ENCODE measurements around the gene WASF2. TPM values are rescaled to one million over a fixed set of nuclear protein-coding genes. Genes with fewer than 3 reads are reported as not detected.
A peak's percentile ranks its signal among the peaks of the same experiment; 100 is the strongest.

WASF2 gene
- total RNA-seq, 1 donor from 2014 or later: 25.6 TPM

- peak overlapping the region; percentile 45 to 59 (median 49) for H3K4me3 ChIP-seq (ENCODE audit: low read length in 3 of 3)
- peaks cover 0 to 5% (median 3%) of the 10 kb centered on the region in 3 donors for H3K27me3 ChIP-seq (ENCODE audit: control insufficient read depth in 3 of 3, insufficient read depth in 3 of 3, low read length in 3 of 3)
- H3K9ac ChIP-seq (ENCODE audit: low read depth in 1 of 3, low read length in 3 of 3): peak overlapping the region in 2 of 3 donors; percentile 59 to 78
- peaks cover 58 to 69% (median 61%) of the 10 kb centered on the region in 3 donors for H3K4me1 ChIP-seq (ENCODE audit: control insufficient read depth in 3 of 3, insufficient read depth in 3 of 3, low read length in 3 of 3)
- peaks cover 2 to 7% (median 5%) of the 10 kb centered on the region in 3 donors for H3K36me3 ChIP-seq (ENCODE audit: control insufficient read depth in 3 of 3, insufficient read depth in 3 of 3, low read length in 3 of 3)
- peak overlapping the region; percentile 83 for H3K27ac ChIP-seq (ENCODE audit: low read depth, low read length)
- H3K9me3 ChIP-seq (ENCODE audit: control insufficient read depth in 3 of 3, low read length in 3 of 3): no peaks in the 10 kb centered on the region
Observed at GRCh38 chr1:27402349-27402754, 87.6 kb downstream of the WASF2 start.

- Histone ChIP-seq H3K4me3 (ENCODE audit: low read length in 3 of 3) (no peak overlapping the region), H3K4me1 (ENCODE audit: control insufficient read depth in 3 of 3, insufficient read depth in 3 of 3, low read length in 3 of 3) (peaks cover 48 to 61% (median 50%) of the 10 kb centered on the region in 3 donors), H3K9ac (ENCODE audit: low read depth in 1 of 3, low read length in 3 of 3) (no peak overlapping the region), H3K27me3 (ENCODE audit: control insufficient read depth in 3 of 3, insufficient read depth in 3 of 3, low read length in 3 of 3) (peaks cover 0 to 5% (median 3%) of the 10 kb centered on the region in 3 donors), H3K9me3 (ENCODE audit: control insufficient read depth in 3 of 3, low read length in 3 of 3) (no peaks in the 10 kb centered on the region), H3K36me3 (ENCODE audit: control insufficient read depth in 3 of 3, insufficient read depth in 3 of 3, low read length in 3 of 3) (no peaks in the 10 kb centered on the region), H3K27ac (ENCODE audit: low read depth, low read length) (no peak overlapping the region)
Observed at GRCh38 chr1:27400963-27401341, 89.0 kb downstream of the WASF2 start.

- H3K36me3 ChIP-seq (ENCODE audit: control insufficient read depth in 3 of 3, insufficient read depth in 3 of 3, low read length in 3 of 3): no peaks in the 10 kb centered on the region
- peaks cover 0 to 5% (median 3%) of the 10 kb centered on the region in 3 donors for H3K27me3 ChIP-seq (ENCODE audit: control insufficient read depth in 3 of 3, insufficient read depth in 3 of 3, low read length in 3 of 3)
- H3K4me3 ChIP-seq (ENCODE audit: low read length in 3 of 3): no peak overlapping the region
- no peak overlapping the region for H3K27ac ChIP-seq (ENCODE audit: low read depth, low read length)
- H3K4me1 ChIP-seq (ENCODE audit: control insufficient read depth in 3 of 3, insufficient read depth in 3 of 3, low read length in 3 of 3): peaks cover 44 to 61% (median 46%) of the 10 kb centered on the region in 3 donors
- no peaks in the 10 kb centered on the region for H3K9me3 ChIP-seq (ENCODE audit: control insufficient read depth in 3 of 3, low read length in 3 of 3)
- H3K9ac ChIP-seq (ENCODE audit: low read depth in 1 of 3, low read length in 3 of 3): peak overlapping the region in 1 of 3 donors; percentile 16
Observed at GRCh38 chr1:27400082-27400962, 89.6 kb downstream of the WASF2 start.

GRCh38 chr1:27399251-27400025 is 90.5 kb downstream of the WASF2 start:
- Histone ChIP-seq H3K27me3 (ENCODE audit: control insufficient read depth in 3 of 3, insufficient read depth in 3 of 3, low read length in 3 of 3) (peaks cover 0 to 5% (median 3%) of the 10 kb centered on the region in 3 donors), H3K36me3 (ENCODE audit: control insufficient read depth in 3 of 3, insufficient read depth in 3 of 3, low read length in 3 of 3) (no peaks in the 10 kb centered on the region), H3K4me1 (ENCODE audit: control insufficient read depth in 3 of 3, insufficient read depth in 3 of 3, low read length in 3 of 3) (peaks cover 35 to 53% (median 37%) of the 10 kb centered on the region in 3 donors), H3K27ac (ENCODE audit: low read depth, low read length) (no peak overlapping the region), H3K9ac (ENCODE audit: low read depth in 1 of 3, low read length in 3 of 3) (peak overlapping the region in 1 of 3 donors; percentile 25), H3K9me3 (ENCODE audit: control insufficient read depth in 3 of 3, low read length in 3 of 3) (no peaks in the 10 kb centered on the region), H3K4me3 (ENCODE audit: low read length in 3 of 3) (no peak overlapping the region)

GRCh38 chr1:27398405-27399149 is 91.4 kb downstream of the WASF2 start:
- no peaks in the 10 kb centered on the region for H3K36me3 ChIP-seq (ENCODE audit: control insufficient read depth in 3 of 3, insufficient read depth in 3 of 3, low read length in 3 of 3)
- no peak overlapping the region for H3K27ac ChIP-seq (ENCODE audit: low read depth, low read length)
- H3K4me1 ChIP-seq (ENCODE audit: control insufficient read depth in 3 of 3, insufficient read depth in 3 of 3, low read length in 3 of 3): peaks cover 26 to 45% (median 28%) of the 10 kb centered on the region in 3 donors
- H3K9me3 ChIP-seq (ENCODE audit: control insufficient read depth in 3 of 3, low read length in 3 of 3): no peaks in the 10 kb centered on the region
- H3K9ac ChIP-seq (ENCODE audit: low read depth in 1 of 3, low read length in 3 of 3): no peak overlapping the region
- peaks cover 0 to 5% (median 3%) of the 10 kb centered on the region in 3 donors for H3K27me3 ChIP-seq (ENCODE audit: control insufficient read depth in 3 of 3, insufficient read depth in 3 of 3, low read length in 3 of 3)
- H3K4me3 ChIP-seq (ENCODE audit: low read length in 3 of 3): no peak overlapping the region

GRCh38 chr1:27397749-27398148 is 92.2 kb downstream of the WASF2 start:
- no peak overlapping the region for H3K9ac ChIP-seq (ENCODE audit: low read depth in 1 of 3, low read length in 3 of 3)
- peaks cover 20 to 38% (median 23%) of the 10 kb centered on the region in 3 donors for H3K4me1 ChIP-seq (ENCODE audit: control insufficient read depth in 3 of 3, insufficient read depth in 3 of 3, low read length in 3 of 3)
- peaks cover 0 to 5% (median 3%) of the 10 kb centered on the region in 3 donors for H3K27me3 ChIP-seq (ENCODE audit: control insufficient read depth in 3 of 3, insufficient read depth in 3 of 3, low read length in 3 of 3)
- H3K4me3 ChIP-seq (ENCODE audit: low read length in 3 of 3): no peak overlapping the region
- no peaks in the 10 kb centered on the region for H3K36me3 ChIP-seq (ENCODE audit: control insufficient read depth in 3 of 3, insufficient read depth in 3 of 3, low read length in 3 of 3)
- no peaks in the 10 kb centered on the region for H3K9me3 ChIP-seq (ENCODE audit: control insufficient read depth in 3 of 3, low read length in 3 of 3)
- H3K27ac ChIP-seq (ENCODE audit: low read depth, low read length): no peak overlapping the region

GRCh38 chr1:27397110-27397509 is 92.9 kb downstream of the WASF2 start:
- H3K27me3 ChIP-seq (ENCODE audit: control insufficient read depth in 3 of 3, insufficient read depth in 3 of 3, low read length in 3 of 3): peaks cover 0 to 5% (median 3%) of the 10 kb centered on the region in 3 donors
- no peak overlapping the region for H3K9ac ChIP-seq (ENCODE audit: low read depth in 1 of 3, low read length in 3 of 3)
- peaks cover 17 to 35% (median 20%) of the 10 kb centered on the region in 3 donors for H3K4me1 ChIP-seq (ENCODE audit: control insufficient read depth in 3 of 3, insufficient read depth in 3 of 3, low read length in 3 of 3)
- H3K36me3 ChIP-seq (ENCODE audit: control insufficient read depth in 3 of 3, insufficient read depth in 3 of 3, low read length in 3 of 3): no peaks in the 10 kb centered on the region
- H3K9me3 ChIP-seq (ENCODE audit: control insufficient read depth in 3 of 3, low read length in 3 of 3): no peaks in the 10 kb centered on the region
- H3K27ac ChIP-seq (ENCODE audit: low read depth, low read length): no peak overlapping the region
- H3K4me3 ChIP-seq (ENCODE audit: low read length in 3 of 3): no peak overlapping the region

- no peaks in the 10 kb centered on the region for H3K36me3 ChIP-seq (ENCODE audit: control insufficient read depth in 3 of 3, insufficient read depth in 3 of 3, low read length in 3 of 3)
- H3K27me3 ChIP-seq (ENCODE audit: control insufficient read depth in 3 of 3, insufficient read depth in 3 of 3, low read length in 3 of 3): peaks cover 0 to 5% (median 3%) of the 10 kb centered on the region in 3 donors
- H3K27ac ChIP-seq (ENCODE audit: low read depth, low read length): no peak overlapping the region
- no peaks in the 10 kb centered on the region for H3K9me3 ChIP-seq (ENCODE audit: control insufficient read depth in 3 of 3, low read length in 3 of 3)
- H3K4me3 ChIP-seq (ENCODE audit: low read length in 3 of 3): no peak overlapping the region
- H3K4me1 ChIP-seq (ENCODE audit: control insufficient read depth in 3 of 3, insufficient read depth in 3 of 3, low read length in 3 of 3): peaks cover 23 to 37% (median 28%) of the 10 kb centered on the region in 3 donors
- no peak overlapping the region for H3K9ac ChIP-seq (ENCODE audit: low read depth in 1 of 3, low read length in 3 of 3)
Observed at GRCh38 chr1:27395441-27396195, 94.3 kb downstream of the WASF2 start.

GRCh38 chr1:27394925-27395324 is 95.0 kb downstream of the WASF2 start:
- no peak overlapping the region for H3K27ac ChIP-seq (ENCODE audit: low read depth, low read length)

More at GRCh38 chr1:27394925-27395324, 95.0 kb downstream of the WASF2 start:
- Histone ChIP-seq H3K9ac (ENCODE audit: low read depth in 1 of 3, low read length in 3 of 3) (no peak overlapping the region), H3K4me3 (ENCODE audit: low read length in 3 of 3) (no peak overlapping the region), H3K9me3 (ENCODE audit: control insufficient read depth in 3 of 3, low read length in 3 of 3) (no peaks in the 10 kb centered on the region), H3K4me1 (ENCODE audit: control insufficient read depth in 3 of 3, insufficient read depth in 3 of 3, low read length in 3 of 3) (peaks cover 21 to 34% (median 25%) of the 10 kb centered on the region in 3 donors), H3K27me3 (ENCODE audit: control insufficient read depth in 3 of 3, insufficient read depth in 3 of 3, low read length in 3 of 3) (peaks cover 0 to 3% (median 2%) of the 10 kb centered on the region in 3 donors), H3K36me3 (ENCODE audit: control insufficient read depth in 3 of 3, insufficient read depth in 3 of 3, low read length in 3 of 3) (no peaks in the 10 kb centered on the region)

Measured in skeletal muscle tissue (tissue), 4 donors.